Dermis microvascular lymphatic vessel endothelial cell (primary cell): ENCODE data around the gene PRSS8. TPM values are rescaled to one million over a fixed set of nuclear protein-coding genes. Genes with fewer than 3 reads are reported as not detected.
A peak's percentile ranks its signal among the peaks of the same experiment; 100 is the strongest.
"Not testable (repeated sequence)": the region's sequence is repeated elsewhere in the genome, so short reads cannot be mapped to it uniquely, and the experiment has no call there.

Experiments
- DNase-seq, 2 donors: peaks; one replicate each; pipeline versions ENCODE4 v3.0.0 to v3.0.0-alpha.2; 2010; ENCODE audit warnings: low read depth in 2 of 2
- total RNA-seq: library from RNA; depleted of rRNA; stranded (reverse); fragments of >200 nt; gene quantifications from 2 replicates; pipeline ENCODE4 v1.2.1, GENCODE V29; 2014

PRSS8 gene
- total RNA-seq, 1 donor from 2014 or later: not detected

DNA sequence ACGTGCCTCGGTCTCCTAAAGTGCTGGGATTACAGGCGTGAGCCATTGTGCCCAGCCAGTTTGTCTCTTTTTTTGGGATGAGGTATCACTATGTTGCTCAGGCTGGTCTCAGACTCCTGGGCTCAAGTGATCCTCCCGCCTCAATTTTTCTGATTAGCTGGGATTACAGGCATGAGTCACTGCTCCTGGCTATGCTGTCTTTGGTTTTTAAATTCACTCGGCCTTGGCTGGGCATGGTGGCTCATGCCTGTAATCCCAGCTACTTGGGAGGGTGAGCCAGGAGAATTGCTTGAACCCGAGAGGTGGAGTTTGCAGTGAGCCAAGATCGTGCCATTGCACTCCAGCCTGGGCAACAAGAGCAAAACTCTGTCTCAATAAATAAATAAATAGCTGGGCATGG, 8.9 kb upstream of the PRSS8 start:
- not testable (repeated sequence) for DNase-seq

- DNase-seq: no peak
Observed at GRCh38 chr16:31143694-31144148, 8.2 kb upstream of the PRSS8 start.

DNA sequence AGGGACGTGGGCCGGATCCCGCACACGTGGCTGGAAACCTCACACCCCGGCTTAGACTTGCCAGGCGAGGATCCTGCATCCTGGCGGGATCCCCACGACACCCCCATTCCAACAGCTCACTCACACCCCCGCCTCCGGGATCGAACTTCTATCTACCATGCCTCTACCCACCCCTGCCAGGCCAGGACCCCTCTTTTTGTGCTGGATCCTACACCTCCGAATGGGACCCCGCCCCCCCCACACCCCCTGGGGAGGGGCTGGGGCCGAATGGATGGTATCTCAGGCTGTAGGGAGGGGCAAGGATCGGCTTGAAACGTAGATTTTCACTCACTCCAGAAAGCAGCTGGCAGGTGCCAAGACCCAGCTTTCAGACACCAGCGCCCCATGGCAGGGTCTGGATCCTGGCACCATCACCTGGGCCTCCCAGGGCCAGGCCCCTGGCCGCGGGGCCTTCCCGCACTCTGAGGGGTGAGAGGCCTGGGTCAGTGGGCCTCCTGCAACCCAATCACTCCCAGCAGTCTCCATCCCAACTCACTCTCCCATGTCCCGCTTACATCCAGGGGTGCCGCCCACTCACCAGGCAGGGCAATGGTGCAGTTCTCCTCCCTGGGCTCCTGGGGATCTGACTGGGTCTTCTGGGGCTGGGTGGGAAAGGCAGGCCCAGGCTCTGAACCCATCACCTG, 7.6 kb upstream of the PRSS8 start:
- no peak for DNase-seq

DNA sequence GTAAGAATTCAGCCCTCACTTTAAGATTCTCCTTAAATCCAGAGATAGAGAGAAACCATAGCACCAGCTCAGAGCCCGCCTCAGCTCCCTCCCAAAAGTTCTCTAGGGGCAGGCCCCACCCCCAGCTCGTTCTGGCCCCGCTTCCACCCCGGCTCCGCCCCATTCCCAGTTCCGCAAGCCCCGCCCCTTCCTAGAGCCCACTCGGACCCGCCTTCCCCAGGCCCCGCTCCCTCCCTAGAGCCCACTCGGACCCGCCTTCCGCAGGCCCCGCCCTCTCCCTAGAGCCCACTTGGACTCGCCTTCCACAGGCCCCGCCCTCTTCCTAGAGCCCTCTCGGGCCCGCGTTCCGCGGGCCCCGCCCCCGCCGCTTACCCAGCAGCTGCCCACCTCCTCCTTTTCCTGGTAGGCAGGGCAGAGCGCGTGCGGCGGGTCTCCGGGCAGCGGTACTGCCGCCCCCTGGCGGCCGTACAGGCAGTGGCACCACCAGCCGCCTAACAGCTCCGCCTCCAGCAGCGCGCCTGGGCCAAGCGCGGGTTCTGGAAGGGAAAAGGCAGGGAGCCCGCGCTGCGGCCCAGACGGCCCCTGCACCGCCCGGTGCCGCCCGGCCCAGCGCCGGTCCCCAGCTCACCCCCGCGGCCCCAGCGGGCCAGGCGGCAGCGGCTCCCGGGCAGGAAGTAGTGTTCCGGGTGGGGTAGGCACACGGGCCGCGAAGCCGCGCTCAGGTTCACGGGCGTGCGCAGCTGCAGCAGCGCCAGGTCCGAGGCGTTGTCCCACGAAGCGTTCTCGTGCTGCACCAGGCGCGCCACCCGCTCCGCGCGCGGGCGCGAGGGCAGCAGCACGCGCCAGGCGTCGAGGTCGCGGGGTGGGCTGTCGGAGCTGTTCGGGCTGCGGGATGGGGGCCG, 6.8 kb upstream of the PRSS8 start:
- peak; percentile 95 to 99 for DNase-seq

- peak in 1 of 2 donors; percentile 70 for DNase-seq
Observed at GRCh38 chr16:31141489-31142108, 6.1 kb upstream of the PRSS8 start.

DNA sequence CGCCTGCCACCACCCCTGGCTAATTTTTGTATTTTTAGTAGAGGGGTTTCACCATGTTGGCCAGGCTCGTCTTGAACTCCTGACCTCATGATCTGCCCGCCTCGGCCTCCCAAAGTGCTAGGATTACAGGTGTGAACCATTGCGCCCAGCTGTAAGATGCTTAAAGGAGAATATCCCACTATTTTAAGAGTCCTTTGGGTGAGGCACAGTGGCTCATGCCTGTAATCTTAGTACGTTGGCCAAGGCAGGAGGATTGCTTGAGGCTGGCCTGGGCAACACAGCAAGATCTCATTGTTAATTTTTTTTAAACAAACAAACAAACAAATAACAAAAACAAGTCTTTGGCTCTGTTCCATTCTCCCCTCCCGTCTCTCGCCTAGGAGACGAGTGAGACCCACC, 5.5 kb upstream of the PRSS8 start:
- DNase-seq: not testable (repeated sequence)

DNA sequence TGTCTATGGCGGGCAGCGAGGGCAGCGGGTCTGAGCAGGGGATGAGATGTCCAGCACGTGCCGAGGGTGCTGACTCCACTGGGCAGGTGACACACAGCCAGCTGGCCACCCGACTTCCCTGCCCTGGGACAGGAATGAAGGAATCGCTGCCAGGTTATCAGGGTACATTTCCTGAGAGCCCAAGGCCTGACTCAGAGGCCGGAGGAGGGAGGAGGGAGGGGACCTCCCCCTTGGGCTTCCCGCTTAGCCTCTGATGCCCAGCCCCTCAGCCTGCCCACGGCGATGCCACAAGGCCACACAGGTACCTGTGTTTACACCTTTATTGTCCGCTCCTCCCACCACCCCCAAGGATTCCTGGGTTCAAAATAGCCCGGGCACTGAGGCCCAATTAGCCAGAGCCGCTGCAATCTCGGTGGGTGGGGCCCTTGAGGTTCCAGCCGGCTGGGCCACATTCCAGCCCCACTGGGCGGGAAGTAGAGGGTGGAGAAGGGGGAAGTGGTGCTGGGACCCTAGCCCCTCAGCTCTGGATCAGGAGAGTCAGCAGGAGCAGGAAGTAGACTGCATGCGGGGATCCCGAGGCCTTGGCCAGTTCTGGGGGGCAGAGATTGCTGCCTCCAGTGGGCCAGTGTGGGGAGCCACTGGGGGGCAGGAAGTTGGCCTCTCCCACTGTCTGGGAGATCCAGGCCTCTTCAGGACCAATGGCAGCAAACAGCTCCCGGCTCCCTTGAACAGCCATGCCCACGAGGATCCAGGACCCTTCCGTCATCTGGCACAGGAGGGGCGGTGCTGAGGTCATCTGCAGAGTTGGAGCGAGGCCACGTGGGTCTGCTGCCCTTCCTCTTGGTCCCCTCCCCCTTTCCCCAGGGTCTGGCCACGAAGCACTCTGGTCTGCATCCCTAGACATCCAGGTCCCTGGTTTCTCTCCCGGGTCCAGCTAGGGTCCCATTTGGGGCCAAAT, 3.4 kb upstream of the PRSS8 start:
- DNase-seq: peak in 1 of 2 donors; percentile 74

- DNase-seq: not testable (repeated sequence)
Observed at GRCh38 chr16:31136822-31137499, 1.4 kb upstream of the PRSS8 start.

GRCh38 chr16:31136287-31136662, 748 bp upstream of the PRSS8 start:
- DNase-seq: no peak

GRCh38 chr16:31134625-31135534, 647 bp downstream of the PRSS8 start:
- no peak for DNase-seq

GRCh38 chr16:31134091-31134571, 1.4 kb downstream of the PRSS8 start:
- no peak for DNase-seq

GRCh38 chr16:31133046-31133501, 2.5 kb downstream of the PRSS8 start:
- no peak for DNase-seq

GRCh38 chr16:31132303-31132979, 3.1 kb downstream of the PRSS8 start:
- DNase-seq: no peak

- DNase-seq: no peak
Observed at GRCh38 chr16:31131841-31132271, 3.7 kb downstream of the PRSS8 start.

- no peak for DNase-seq
Observed at GRCh38 chr16:31131416-31131815, 4.1 kb downstream of the PRSS8 start.

DNA sequence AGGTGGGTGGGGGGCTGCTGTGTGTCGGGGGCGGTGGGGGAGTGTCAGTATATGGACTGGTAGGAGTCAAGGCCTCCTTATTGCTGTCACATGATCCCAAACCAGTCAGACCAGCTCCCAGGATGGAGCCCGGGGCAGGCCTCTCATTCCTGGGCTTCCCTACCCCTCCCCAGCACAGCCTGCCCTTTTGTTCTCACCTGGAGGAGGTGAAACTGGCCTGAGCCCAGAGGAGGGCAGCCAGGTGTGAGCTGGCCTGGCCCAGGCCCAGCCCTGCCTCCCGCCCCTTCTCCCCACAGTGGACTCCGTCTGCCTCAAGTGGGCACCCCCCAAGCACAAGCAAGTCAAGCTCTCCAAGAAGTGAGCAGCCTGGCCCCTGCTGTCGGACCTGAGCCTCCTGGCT, 4.6 kb downstream of the PRSS8 start:
- no peak for DNase-seq

GRCh38 chr16:31130336-31130891, 5.1 kb downstream of the PRSS8 start:
- DNase-seq: no peak
